ENCODE data around the gene PI4KB. TPM values are rescaled to one million over a fixed set of nuclear protein-coding genes. Genes with fewer than 3 reads are reported as not detected.

PI4KB gene
- total RNA-seq, 6 experiments from 2014 or later: 20.0 to 24.7 (median 22.7) TPM

- no peaks in the 10 kb centered on the region for H3K36me3 ChIP-seq
- no peak for ATAC-seq
- peak overlapping the region; percentile 87 to 97 (median 94) for H3K4me3 ChIP-seq
- no peaks in the 10 kb centered on the region for H3K9me3 ChIP-seq
- DNase-seq: no peak
- intact Hi-C loops (cut with DNase I): no loop called here
- H3K27me3 ChIP-seq: no peaks in the 10 kb centered on the region
- H3K4me1 ChIP-seq: peaks cover 0 to 13% (median 4%) of the 10 kb centered on the region in 4 donors
- H3K27ac ChIP-seq: peak overlapping the region in 2 of 3 donors; percentile 73 to 85
- TF ChIP-seq CTCF (IDR thresholded peaks at IDR 0.05) (no peak), POLR2A (IDR thresholded peaks at IDR 0.05) (no peak)
- WGBS (ENCODE audit: insufficient coverage, low coverage, low lambda C conversion rate, missing lambda C conversion rate): 11% methylated on average over 10 of the region's 10 CpGs
These were observed 71.8 kb downstream of the PI4KB start for GRCh38 chr1:151255381-151255780.

GRCh38 chr1:151254217-151255213 is 72.7 kb downstream of the PI4KB start, which contains the start of gene PSMD4:
Gene PSMD4, plus strand, starts transcription at chr1:151254734. Its CDS starts 49 bp downstream, at chr1:151254783.
- ATAC-seq: peak; percentile 96 to 98 (median 98)
- Histone ChIP-seq H3K9me3 (no peaks in the 10 kb centered on the region), H3K27me3 (no peaks in the 10 kb centered on the region), H3K36me3 (no peaks in the 10 kb centered on the region), H3K4me1 (peaks cover 0 to 13% (median 4%) of the 10 kb centered on the region in 4 donors), H3K4me3 (peak within 1 kb of the TSS; percentile 87 to 97 (median 94)), H3K27ac (peak within 1 kb of the TSS; percentile 73 to 85 (median 73))
- intact Hi-C loops (cut with DNase I): no loop called here
- WGBS (ENCODE audit: insufficient coverage, low coverage, low lambda C conversion rate, missing lambda C conversion rate): 10% methylated on average over 43 of the region's 56 CpGs
- peak; percentile 74 for TF ChIP-seq POLR2A (IDR thresholded peaks at IDR 0.05)
- no peak for TF ChIP-seq CTCF (IDR thresholded peaks at IDR 0.05)
- DNase-seq: peak; percentile 92 to 96 (median 94)

GRCh38 chr1:151251656-151252470 is 75.4 kb downstream of the PI4KB start:
- ATAC-seq (peak; percentile 60 to 73 (median 66)), DNase-seq (peak in 2 of 3 donors; percentile 55 to 60)
- WGBS (ENCODE audit: insufficient coverage, low coverage, low lambda C conversion rate, missing lambda C conversion rate): 51% methylated on average over 16 of the region's 16 CpGs
- H3K9me3 ChIP-seq: no peaks in the 10 kb centered on the region
- peaks cover 0 to 13% (median 4%) of the 10 kb centered on the region in 4 donors for H3K4me1 ChIP-seq
- intact Hi-C loops (cut with DNase I): no loop called here
- H3K27me3 ChIP-seq: no peaks in the 10 kb centered on the region
- no peak overlapping the region for H3K27ac ChIP-seq
- TF ChIP-seq POLR2A (IDR thresholded peaks at IDR 0.05) (no peak), CTCF (IDR thresholded peaks at IDR 0.05) (peak; percentile 78 to 82 (median 82))
- H3K36me3 ChIP-seq: peaks cover 7 to 23% (median 12%) of the 10 kb centered on the region in 4 donors
- H3K4me3 ChIP-seq: no peak overlapping the region

- DNase-seq (no peak), ATAC-seq (no peak)
- Histone ChIP-seq H3K27ac (no peak overlapping the region), H3K9me3 (no peaks in the 10 kb centered on the region), H3K4me3 (no peak overlapping the region), H3K4me1 (no peaks in the 10 kb centered on the region), H3K36me3 (peaks cover 7 to 72% (median 35%) of the 10 kb centered on the region in 4 donors), H3K27me3 (no peaks in the 10 kb centered on the region)
- TF ChIP-seq CTCF (IDR thresholded peaks at IDR 0.05) (no peak), POLR2A (IDR thresholded peaks at IDR 0.05) (no peak)
- intact Hi-C loops (cut with DNase I): loop anchor here in 1 of 2 donors (5.0 kb wide), 1 partner anchor 44 kb away; no protein-coding TSS in a partner anchor
- 65% methylated on average over 2 of the region's 2 CpGs for WGBS (ENCODE audit: insufficient coverage, low coverage, low lambda C conversion rate, missing lambda C conversion rate)
These were observed 80.4 kb downstream of the PI4KB start for GRCh38 chr1:151246786-151247185.

All from right lobe of liver (tissue), 6 donors.